KMS-11 (cell line): ENCODE data around the gene KLB.
"Not testable (repeated sequence)": the region's sequence is repeated elsewhere in the genome, so short reads cannot be mapped to it uniquely, and the experiment has no call there.

Experiments used
- H2AFZ ChIP-seq: fragments of 200-600 bp; sonication (generic); 2 replicates; pipeline ENCODE4 v1.6.1; 2016; ENCODE audit warnings: antibody characterized with exemption, mixed run types, low read depth
- H3K27ac ChIP-seq: fragments of 200-600 bp; sonication (generic); 2 replicates; pipeline ENCODE4 v1.6.1; 2016; ENCODE audit warnings: mild to moderate bottlenecking, mixed run types
- H3K27me3 ChIP-seq: fragments of 200-600 bp; sonication (generic); 2 replicates; pipeline ENCODE4 v1.6.1; 2017; ENCODE audit warnings: mild to moderate bottlenecking, low read depth, mixed run types, moderate library complexity; ENCODE audit not compliant: insufficient read depth
- H3K36me3 ChIP-seq: fragments of 200-600 bp; sonication (generic); 2 replicates; pipeline ENCODE4 v1.6.1; 2017; ENCODE audit warnings: mild to moderate bottlenecking, mixed run types; ENCODE audit not compliant: insufficient read depth
- H3K4me1 ChIP-seq: fragments of 200-600 bp; sonication (generic); 2 replicates; pipeline ENCODE4 v1.6.1; 2016; ENCODE audit warnings: mild to moderate bottlenecking, low read depth, mixed run types; ENCODE audit not compliant: poor library complexity, severe bottlenecking
- H3K4me2 ChIP-seq: fragments of 200-600 bp; sonication (generic); 2 replicates; pipeline ENCODE4 v1.7.0; 2016; ENCODE audit warnings: mild to moderate bottlenecking, mixed run types
- H3K4me3 ChIP-seq: fragments of 200-600 bp; sonication (generic); IDR thresholded peaks from 2 replicates; pipeline ENCODE4 v1.6.1; 2017; ENCODE audit warnings: low read depth, low read length, mixed read lengths; ENCODE audit not compliant: insufficient read depth
- H3K79me2 ChIP-seq: fragments of 200-600 bp; sonication (generic); 2 replicates; pipeline ENCODE4 v1.6.1; 2016; ENCODE audit warnings: low read depth, mixed run types; ENCODE audit not compliant: insufficient read depth
- H3K9ac ChIP-seq: fragments of 200-600 bp; sonication (generic); 2 replicates; pipeline ENCODE4 v1.6.1; 2016; ENCODE audit warnings: mild to moderate bottlenecking, mixed run types
- H4K20me1 ChIP-seq: fragments of 200-600 bp; sonication (generic); 2 replicates; pipeline ENCODE4 v1.6.1; 2016; ENCODE audit warnings: mild to moderate bottlenecking, mixed run types; ENCODE audit not compliant: insufficient read depth
- CTCF ChIP-seq: fragments of 200-600 bp; sonication (generic); conservative IDR thresholded peaks from 2 replicates; pipeline ENCODE4 v1.6.1; 2017; ENCODE audit warnings: low read depth, mild to moderate bottlenecking, antibody characterized with exemption, low read length, moderate library complexity, mixed read lengths

The KLB gene

DNA sequence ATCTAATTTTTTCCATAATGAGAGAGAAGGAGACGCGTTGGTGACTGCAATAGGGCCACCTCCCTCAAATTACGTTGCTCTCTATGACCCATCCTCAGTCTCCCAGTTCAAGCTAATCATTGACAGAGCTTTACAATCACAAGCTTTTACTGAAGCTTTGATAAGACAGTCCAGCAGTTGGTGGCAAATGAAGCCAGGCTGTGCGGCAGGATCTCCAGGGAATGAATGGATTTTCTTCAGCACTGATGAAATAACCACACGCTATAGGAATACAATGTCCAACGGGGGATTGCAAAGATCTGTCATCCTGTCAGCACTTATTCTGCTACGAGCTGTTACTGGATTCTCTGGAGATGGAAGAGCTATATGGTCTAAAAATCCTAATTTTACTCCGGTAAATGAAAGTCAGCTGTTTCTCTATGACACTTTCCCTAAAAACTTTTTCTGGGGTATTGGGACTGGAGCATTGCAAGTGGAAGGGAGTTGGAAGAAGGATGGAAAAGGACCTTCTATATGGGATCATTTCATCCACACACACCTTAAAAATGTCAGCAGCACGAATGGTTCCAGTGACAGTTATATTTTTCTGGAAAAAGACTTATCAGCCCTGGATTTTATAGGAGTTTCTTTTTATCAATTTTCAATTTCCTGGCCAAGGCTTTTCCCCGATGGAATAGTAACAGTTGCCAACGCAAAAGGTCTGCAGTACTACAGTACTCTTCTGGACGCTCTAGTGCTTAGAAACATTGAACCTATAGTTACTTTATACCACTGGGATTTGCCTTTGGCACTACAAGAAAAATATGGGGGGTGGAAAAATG lies at the start of gene KLB:
Gene KLB (plus strand): TSS at position 168 of the 821 bp plus-strand sequence. CDS start 20 bp downstream, at position 188.
- Histone ChIP-seq H3K79me2 (no peaks in the 10 kb centered on the region), H3K4me2 (no peak within 1 kb of the TSS), H3K4me1 (no peaks in the 10 kb centered on the region), H3K36me3 (no peaks in the 10 kb centered on the region), H3K4me3 (no peak within 1 kb of the TSS), H3K27me3 (no peaks in the 10 kb centered on the region), H4K20me1 (no peaks in the 10 kb centered on the region), H3K27ac (no peak within 1 kb of the TSS), H2AFZ (no peak within 1 kb of the TSS), H3K9ac (no peak within 1 kb of the TSS)
- TF ChIP-seq CTCF: no peak

GRCh38 chr4:39357002-39357401 lies 49.7 kb upstream of the KLB start:
- Histone ChIP-seq H3K27me3 (no peaks in the 10 kb centered on the region), H2AFZ (no peak overlapping the region), H3K4me3 (no peak overlapping the region), H3K27ac (no peak overlapping the region; the same call in 1 of the 2 replicates), H4K20me1 (peaks cover 5% of the 10 kb centered on the region; the same call in 1 of the 2 replicates), H3K36me3 (no peaks in the 10 kb centered on the region), H3K4me1 (peaks cover 55% of the 10 kb centered on the region), H3K9ac (no peak overlapping the region), H3K79me2 (peaks cover 83% of the 10 kb centered on the region), H3K4me2 (peak overlapping the region; percentile 31; the same call in 1 of the 2 replicates)
- no peak for TF ChIP-seq CTCF

DNA sequence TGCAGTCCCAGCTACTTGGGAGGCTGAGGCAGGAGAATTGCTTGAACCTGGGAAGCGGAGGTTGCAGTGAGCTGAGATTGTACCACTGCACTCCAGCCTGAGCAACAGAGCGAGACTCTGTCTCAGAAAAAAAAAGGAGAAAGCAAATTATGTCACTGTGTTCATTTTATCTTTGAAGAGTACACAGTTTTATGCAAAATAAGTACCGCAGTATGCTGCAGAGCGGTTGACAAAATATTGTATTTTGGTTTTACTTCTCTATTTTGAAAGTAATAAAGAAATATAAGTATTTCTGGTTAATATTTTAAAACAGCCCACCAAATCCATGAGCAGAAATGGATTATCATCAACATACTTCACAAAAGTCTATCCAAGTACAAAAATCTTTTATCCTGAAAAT lies 46.1 kb upstream of the KLB start:
- peaks cover 40% of the 10 kb centered on the region for H3K4me1 ChIP-seq
- H2AFZ ChIP-seq, H3K9ac ChIP-seq, H3K36me3 ChIP-seq, H3K27ac ChIP-seq, H3K4me2 ChIP-seq, H4K20me1 ChIP-seq, H3K27me3 ChIP-seq, H3K4me3 ChIP-seq: not testable (repeated sequence)
- peaks cover 92% of the 10 kb centered on the region for H3K79me2 ChIP-seq

- no peak overlapping the region for H3K4me3 ChIP-seq
- no peak overlapping the region for H2AFZ ChIP-seq
- peaks cover 19% of the 10 kb centered on the region for H3K4me1 ChIP-seq
- no peak overlapping the region for H3K9ac ChIP-seq
- no peak overlapping the region for H3K27ac ChIP-seq
- H3K27me3 ChIP-seq: no peaks in the 10 kb centered on the region
- no peaks in the 10 kb centered on the region; the same call in 1 of the 2 replicates for H4K20me1 ChIP-seq
- no peak overlapping the region for H3K4me2 ChIP-seq
- no peak for TF ChIP-seq CTCF
- no peaks in the 10 kb centered on the region for H3K36me3 ChIP-seq
- H3K79me2 ChIP-seq: peaks cover 74% of the 10 kb centered on the region
Measured at GRCh38 chr4:39362827-39363226, 43.9 kb upstream of the KLB start.
